Astrocyte (in vitro differentiated cells and primary cell): ENCODE measurements around the gene SEMA4G.

Source experiments
- EZH2 ChIP-seq: IDR thresholded peaks from 2 replicates; pipeline ENCODE4 v1.6.1; 2012; ENCODE audit warnings: mild to moderate bottlenecking, low read length, inconsistent platforms; ENCODE audit not compliant: insufficient read depth
- TF ChIP-seq, protein P1 (sequence below): IDR thresholded peaks from 2 replicates; pipeline ENCODE4 v1.5.1; 2011; ENCODE audit warnings: low read depth, mild to moderate bottlenecking, inconsistent platforms, low read length, moderate library complexity; ENCODE audit not compliant: insufficient read depth

DNA sequence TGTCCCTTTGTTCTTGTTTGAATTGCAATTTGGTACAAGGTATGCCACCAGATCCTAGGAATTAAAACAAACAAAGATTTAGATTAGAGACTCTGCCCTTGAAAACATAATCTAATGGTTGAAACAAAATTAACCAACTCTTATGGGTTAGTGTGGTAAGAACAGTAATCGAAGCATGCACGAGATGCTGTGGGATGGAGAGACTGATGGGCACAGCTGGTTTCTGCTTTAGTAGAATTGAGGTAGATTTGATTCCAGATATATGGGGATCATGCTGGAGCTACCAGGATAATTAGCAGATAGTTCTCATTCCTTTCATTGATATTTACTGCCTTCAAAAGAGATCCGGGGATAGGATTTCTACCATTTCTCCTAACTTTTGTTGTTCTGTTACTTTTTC lies 20.4 kb upstream of the SEMA4G start:
- TF ChIP-seq, protein P1, sequence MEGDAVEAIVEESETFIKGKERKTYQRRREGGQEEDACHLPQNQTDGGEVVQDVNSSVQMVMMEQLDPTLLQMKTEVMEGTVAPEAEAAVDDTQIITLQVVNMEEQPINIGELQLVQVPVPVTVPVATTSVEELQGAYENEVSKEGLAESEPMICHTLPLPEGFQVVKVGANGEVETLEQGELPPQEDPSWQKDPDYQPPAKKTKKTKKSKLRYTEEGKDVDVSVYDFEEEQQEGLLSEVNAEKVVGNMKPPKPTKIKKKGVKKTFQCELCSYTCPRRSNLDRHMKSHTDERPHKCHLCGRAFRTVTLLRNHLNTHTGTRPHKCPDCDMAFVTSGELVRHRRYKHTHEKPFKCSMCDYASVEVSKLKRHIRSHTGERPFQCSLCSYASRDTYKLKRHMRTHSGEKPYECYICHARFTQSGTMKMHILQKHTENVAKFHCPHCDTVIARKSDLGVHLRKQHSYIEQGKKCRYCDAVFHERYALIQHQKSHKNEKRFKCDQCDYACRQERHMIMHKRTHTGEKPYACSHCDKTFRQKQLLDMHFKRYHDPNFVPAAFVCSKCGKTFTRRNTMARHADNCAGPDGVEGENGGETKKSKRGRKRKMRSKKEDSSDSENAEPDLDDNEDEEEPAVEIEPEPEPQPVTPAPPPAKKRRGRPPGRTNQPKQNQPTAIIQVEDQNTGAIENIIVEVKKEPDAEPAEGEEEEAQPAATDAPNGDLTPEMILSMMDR: no peak
- no peak for TF ChIP-seq EZH2
